K562 (cell line): ENCODE data around the gene SLC43A2.

Experiments
- EP300 ChIP-seq: IDR thresholded peaks from 2 replicates; pipeline ENCODE4 v1.6.1; 2012; ENCODE audit warnings: low read length, improper control_type of control experiment
- FOXJ3 ChIP-seq: sonication (generic); formaldehyde crosslinking; IDR thresholded peaks from 2 replicates; pipeline ENCODE4 v1.4.0; 2020; ENCODE audit warnings: mild to moderate bottlenecking, missing genetic modification reagents
- KLF6 ChIP-seq: fragments of 250-450 bp; sonication (Bioruptor Pico); IDR thresholded peaks from 2 replicates; pipeline ENCODE4 v1.4.0; 2020; ENCODE audit warnings: mild to moderate bottlenecking, moderate library complexity, borderline replicate concordance
- POLR2A ChIP-seq: fragments of 450-650 bp; conservative IDR thresholded peaks from 2 replicates; pipeline ENCODE4 v1.6.1; 2016
- RBM15 ChIP-seq: fragments of 200-400 bp; formaldehyde crosslinking; IDR thresholded peaks from 2 replicates; pipeline ENCODE4 v1.6.1; 2018; ENCODE audit warnings: mild to moderate bottlenecking, low read length, moderate library complexity; ENCODE audit not compliant: insufficient read depth
- TF ChIP-seq, protein P1 (sequence below), 2 experiments: fragments of 450-650 bp; conservative IDR thresholded peaks; 2 replicates each; pipeline ENCODE4 v1.6.1; 2017; ENCODE audit warnings: mild to moderate bottlenecking in 2 of 2, moderate library complexity in 2 of 2

DNA sequence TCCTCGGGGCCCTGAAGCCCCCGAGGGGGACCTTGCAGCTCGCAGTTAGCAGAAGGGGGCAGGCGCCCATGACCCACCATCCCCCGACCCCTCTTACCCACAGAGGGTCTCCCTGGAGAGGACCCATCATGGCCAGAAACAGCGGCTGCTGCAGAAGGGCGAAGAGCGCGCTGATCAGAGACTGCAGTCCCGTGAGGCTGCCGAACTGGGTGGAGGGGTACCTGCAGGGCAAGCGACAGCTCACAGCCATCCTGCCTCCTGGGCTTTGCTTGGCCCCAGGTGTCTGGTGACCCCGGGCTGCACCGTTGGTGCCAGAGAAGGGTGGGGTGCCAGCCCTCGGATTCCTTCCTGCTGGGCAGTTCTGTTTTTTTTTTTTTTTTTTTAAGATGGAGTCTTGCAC, 52.1 kb downstream of the SLC43A2 start:
- TF ChIP-seq EP300, result no peak
- no peak for TF ChIP-seq POLR2A
- TF ChIP-seq FOXJ3, result no peak
- TF ChIP-seq RBM15, result no peak
- TF ChIP-seq KLF6 (CRISPR knock-in tag), result no peak
- TF ChIP-seq, protein P1, sequence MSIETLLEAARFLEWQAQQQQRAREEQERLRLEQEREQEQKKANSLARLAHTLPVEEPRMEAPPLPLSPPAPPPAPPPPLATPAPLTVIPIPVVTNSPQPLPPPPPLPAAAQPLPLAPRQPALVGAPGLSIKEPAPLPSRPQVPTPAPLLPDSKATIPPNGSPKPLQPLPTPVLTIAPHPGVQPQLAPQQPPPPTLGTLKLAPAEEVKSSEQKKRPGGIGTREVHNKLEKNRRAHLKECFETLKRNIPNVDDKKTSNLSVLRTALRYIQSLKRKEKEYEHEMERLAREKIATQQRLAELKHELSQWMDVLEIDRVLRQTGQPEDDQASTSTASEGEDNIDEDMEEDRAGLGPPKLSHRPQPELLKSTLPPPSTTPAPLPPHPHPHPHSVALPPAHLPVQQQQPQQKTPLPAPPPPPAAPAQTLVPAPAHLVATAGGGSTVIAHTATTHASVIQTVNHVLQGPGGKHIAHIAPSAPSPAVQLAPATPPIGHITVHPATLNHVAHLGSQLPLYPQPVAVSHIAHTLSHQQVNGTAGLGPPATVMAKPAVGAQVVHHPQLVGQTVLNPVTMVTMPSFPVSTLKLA (conservative IDR thresholded peaks at IDR 0.05), result no peak
